ENCODE results near the gene SLX4IP.

The SLX4IP gene

GRCh38 chr20:10651227-10651990, 216.3 kb downstream of the SLX4IP start:
- DNase-seq (ENCODE audit: low spot score): no peak

GRCh38 chr20:10652185-10652584, 217.1 kb downstream of the SLX4IP start:
- no peak for DNase-seq (ENCODE audit: low spot score)

DNA sequence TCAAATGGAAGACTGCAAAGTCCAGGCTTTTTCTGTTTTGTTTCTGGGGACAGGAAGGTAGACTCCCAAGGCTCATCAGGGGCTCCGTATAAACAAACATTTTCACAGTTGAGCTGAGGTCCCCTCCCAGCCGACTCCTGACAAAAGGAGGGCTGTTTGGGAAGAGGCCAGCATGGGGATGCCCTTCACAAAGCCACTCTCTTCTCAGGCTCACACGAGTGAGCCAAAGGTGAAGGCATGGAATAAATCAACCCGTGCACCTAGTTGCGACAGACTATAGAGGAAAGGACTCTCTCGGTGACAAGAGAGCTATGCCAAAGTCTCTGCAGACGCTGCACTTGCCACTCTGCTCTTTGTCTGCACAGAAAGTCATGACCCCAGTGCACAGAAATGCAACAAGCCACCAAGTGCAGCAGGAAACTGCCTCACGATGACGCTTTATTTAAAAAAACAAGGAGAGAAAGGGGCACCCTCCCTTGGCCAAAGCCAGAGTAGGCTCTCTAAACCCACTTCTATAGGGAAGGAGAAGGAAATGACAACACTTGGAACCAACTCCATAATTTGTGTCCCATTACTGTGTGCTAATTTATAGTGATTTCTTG, 217.7 kb downstream of the SLX4IP start:
- no peak for DNase-seq (ENCODE audit: low spot score)

- no peak for DNase-seq (ENCODE audit: low spot score)
Measured at GRCh38 chr20:10653599-10654249, 218.6 kb downstream of the SLX4IP start.

- DNase-seq (ENCODE audit: low spot score): no peak
Measured at GRCh38 chr20:10654250-10654610, 219.1 kb downstream of the SLX4IP start.

DNA sequence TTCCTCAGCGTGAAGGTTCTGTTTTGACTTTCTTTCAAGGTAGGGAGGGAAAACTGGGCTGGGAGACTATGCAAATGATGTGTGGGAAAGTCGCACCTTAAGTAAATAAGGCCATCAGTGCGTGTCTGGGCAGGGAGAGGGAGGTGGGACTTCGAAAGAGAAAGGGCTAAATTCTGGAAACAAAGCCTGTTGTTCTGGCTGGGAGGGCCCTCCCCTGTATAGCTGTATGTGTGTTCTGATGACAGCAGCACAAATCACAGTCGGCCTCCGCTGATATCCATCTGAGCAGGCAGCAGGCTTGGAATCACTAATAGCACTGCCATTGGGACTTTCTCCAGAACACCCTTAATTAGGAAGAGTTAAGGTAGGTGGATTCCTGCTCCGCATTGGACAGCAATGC, 219.5 kb downstream of the SLX4IP start:
- no peak for DNase-seq (ENCODE audit: low spot score)

DNA sequence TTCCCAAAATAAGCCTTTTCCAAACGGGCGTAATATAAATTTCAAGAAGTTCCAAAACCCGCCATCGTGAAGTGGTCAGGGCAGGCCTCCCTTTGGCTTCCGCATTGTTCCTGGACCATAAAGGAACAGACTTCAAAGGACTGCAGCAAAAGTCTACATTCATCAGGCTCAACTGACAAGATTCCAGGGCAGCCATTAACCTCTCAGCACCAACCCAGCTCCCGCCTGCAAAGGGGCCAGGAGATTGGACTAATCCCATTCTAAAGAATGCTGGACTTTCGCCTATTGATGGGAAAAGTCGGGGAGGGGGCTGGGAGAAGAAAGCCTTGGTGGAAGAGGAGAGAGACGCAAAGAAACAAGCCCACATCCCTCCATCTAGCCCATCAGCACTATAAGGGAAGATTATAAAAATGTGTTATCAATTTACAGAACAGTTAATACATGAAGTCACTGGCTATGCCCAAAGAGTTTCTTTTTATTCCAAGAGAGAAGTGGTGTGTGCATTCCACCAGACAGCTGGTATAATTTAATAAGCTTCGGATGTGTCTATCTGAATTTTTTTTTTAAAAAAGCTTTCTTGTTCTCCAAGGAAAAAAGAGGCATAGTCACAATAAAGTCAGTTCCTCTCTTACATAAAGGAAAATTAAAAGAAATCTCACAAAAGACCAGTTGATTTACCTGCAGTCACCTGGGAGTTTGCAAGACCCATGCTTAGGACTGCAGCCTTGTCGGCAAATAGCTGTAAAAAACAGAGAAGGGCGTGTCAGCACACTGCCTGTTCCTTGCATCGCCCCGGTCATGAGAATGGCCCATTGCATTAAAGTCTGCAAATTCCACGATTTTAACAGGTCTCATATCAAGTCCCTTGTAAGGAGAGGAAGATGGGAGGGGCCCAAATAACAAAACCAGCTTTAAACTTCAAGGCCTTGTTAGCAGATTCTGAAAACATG, 220.9 kb downstream of the SLX4IP start:
- DNase-seq (ENCODE audit: low spot score): no peak

GRCh38 chr20:10657453-10657852, 222.3 kb downstream of the SLX4IP start:
- DNase-seq (ENCODE audit: low spot score): no peak

DNA sequence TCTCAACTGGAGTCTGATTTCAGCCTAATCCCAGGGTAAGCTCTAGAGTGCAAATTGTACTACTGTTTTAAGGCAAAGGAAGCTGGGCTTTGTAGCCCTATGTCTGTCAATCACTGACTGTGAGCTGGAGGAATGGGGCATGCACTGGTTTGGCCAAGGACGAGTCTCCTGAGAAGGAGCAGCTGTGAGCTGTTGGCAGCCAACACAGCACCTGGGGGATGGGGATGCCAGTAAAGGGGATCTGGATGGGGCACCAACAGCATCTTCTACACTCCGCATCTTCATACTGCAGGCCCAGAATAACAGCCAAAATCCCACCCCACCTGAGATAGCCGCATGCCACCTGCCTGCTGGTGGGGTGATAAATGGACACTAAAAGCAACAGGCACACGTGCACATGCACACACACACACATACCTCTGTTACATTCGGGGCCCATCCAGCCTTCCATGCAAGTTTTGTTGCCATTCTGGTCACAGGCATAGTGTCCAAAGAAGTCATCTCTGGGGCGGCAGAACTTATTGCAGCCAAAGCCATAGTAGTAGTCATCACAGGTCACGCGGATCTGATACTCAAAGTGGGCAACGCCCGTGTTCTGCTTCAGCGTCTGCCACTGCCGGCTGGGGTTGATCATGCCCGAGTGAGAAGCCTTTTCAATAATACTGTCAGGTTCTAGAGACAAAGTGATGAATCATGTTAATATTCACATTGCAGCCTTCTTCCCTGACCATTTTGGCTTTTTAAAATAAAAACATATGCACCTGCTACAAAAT, 223.1 kb downstream of the SLX4IP start:
- no peak for DNase-seq (ENCODE audit: low spot score)

DNA sequence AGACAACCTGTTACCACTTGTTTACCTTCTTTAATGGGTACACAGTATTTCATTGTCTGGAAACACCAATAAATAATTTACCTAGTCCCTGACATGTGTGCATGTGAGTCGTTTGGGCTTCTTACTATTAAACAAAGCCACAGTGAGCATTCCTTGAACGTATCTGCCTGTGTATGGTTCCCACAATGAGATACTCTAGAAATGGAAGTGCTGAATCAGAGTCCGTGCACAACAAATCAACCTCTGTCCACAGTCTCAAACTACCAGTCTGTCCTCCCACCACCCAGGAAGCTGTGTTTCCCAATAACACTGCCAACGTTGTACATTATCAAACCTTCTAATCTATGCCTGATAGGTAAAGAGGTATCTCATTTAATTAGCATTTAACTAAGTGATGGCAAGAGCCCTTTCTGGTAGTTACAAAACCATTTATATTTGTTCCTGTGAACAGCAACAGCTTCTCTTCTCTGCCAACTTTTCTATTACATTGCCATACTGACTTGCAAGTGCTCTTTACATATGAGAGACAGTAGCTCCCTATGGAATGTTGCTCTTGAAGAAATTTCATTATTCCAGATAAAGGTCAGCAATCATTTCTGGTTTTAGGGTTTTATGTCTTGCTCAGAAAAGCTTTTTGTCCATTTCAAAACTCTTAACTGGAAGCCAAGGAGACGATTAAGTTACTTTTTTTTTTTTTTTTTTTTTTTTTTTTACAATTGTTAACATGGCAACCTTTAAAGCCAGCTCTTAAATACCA, 223.9 kb downstream of the SLX4IP start:
- no peak for DNase-seq (ENCODE audit: low spot score)

DNA sequence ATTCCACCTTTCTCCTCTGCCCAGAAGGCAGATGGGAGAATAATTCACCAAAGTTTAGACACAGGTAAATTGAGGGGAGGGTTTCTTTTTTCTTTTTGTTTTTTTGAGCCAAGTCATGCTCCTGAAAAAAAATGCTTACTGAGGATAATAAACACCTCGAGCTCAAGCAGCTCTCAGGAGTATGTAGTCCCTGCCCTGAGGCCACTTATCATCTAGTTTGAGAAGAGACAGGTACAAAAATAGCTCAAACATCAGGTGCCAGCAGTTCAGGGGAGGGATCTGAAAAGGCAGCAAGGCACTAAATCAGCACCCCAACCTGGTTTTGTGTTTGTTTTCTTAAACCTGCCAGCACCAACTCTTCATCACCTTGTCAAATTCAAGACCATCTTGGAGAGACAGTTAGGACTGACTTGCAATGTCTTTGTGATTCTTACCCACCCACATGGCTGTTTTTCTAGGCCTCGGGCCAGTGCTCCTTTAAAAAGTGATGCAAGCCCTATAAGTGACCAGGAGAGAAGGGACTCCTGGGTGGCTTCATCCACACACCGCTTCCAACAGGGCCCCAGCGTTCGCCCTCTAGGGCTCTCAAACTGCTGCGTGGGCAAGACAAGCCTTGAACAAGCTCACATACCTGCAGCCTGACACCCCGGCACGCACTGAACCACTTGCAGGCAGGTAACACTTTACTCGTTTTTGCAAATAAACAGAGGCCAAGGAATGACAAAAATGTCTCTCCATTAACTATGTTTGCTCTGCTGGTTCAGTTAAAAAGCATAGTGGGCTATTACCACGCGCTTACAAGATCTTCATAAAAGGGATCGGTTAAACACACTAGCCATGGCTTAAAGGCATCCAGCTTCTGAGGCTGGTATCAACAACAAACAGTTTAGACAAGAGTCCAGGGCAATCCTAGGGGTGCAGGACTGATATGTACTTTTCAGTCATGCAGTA, 224.8 kb downstream of the SLX4IP start:
- DNase-seq (ENCODE audit: low spot score): no peak

DNA sequence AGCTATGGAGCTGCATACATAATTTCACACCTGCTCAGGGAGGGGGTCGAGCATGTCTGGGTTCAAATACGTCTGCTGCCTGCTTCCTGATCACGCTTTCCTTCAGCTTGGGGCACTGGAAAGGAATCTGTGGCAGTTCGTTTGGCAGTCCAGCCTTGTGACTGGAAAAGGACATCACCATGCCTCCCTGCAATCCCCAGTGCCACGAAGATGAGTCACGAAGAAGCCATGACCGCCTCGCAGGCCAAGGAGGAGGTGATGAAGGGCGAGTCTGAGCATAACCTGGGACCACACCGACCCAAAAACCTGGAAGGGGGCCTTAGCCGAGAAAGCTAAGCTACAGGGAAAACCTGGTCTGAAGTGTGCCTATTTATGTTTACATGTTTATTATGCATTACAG, 225.6 kb downstream of the SLX4IP start:
- DNase-seq (ENCODE audit: low spot score): no peak

DNA sequence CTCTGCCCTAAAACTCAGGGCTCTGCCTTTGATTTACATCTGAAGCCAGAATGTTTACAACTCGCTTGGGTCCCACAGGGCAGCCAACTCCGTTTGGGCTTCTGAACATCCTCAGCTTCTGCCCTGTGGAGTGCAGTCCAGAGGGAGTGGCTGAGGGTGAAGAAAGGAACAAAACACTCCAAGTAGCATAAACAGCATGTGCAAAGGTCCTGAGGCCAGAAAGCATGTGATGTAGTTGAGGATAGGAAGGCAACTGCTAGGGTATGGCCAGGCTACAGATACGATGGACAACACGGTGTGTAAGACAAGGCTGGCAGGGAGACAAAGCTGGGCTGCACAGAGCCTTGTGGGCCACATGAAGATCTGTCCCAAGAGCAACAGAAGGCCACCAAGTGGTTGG, 226.2 kb downstream of the SLX4IP start:
- DNase-seq (ENCODE audit: low spot score): no peak

DNA sequence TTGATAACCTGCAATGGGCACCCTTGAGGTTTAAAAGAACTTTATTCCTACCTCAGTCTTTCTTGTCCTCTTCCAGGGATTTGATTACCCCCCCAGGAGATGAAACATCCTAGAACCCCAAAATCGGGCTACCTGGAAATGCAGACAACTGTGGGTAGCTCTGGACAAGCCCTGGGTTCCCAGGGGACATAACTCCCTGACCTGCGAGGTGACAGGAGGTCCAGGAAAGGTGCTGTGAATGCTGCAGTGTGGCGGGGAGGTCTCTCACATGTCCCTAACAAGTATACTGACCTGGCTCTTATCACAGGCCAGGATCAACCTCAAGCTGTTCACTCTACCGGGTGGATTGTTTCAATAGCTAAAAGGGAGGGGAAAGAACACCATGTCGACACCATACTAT, 227.0 kb downstream of the SLX4IP start:
- DNase-seq (ENCODE audit: low spot score): no peak

DNA sequence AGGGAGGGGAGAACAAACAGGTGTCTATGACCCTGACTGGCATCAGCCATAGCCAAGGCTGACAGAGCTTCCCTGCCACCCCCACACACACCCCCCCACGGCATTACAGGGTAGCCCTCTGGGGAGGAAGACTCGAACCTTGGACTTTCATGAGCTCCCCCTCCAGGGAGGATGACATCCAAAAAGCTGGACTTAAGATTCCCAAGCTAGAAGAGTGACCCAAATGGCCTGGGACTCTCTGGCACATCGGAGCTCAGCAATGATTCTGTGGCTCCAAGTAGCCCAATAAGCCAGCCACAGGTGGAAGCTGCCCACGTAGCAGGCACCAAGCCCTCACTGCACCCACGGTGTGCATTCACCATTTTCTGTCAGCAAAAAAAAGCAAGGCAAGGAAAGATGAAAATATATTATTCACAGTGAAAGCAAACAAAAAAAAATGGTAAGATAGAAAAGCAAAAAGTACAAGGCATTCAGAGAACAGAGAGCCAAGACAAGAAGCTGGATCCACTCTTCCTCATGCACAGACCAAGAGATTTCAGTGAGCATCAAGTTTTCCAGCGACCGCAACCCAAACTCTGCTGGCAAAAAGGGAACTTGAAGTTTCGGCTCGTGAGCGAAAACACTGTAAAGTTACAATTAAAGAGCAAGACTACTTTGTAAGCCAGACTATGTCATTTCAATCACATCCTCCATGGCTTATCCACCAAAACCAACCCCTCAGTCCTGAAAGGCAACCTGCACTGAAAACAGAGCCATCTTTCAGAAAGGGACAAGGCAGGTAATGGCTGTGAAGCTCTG, 227.8 kb downstream of the SLX4IP start:
- no peak for DNase-seq (ENCODE audit: low spot score)

- DNase-seq (ENCODE audit: low spot score): no peak
Measured at GRCh38 chr20:10663756-10664155, 228.7 kb downstream of the SLX4IP start.

GRCh38 chr20:10665027-10665561, 230.0 kb downstream of the SLX4IP start:
- no peak for DNase-seq (ENCODE audit: low spot score)

GRCh38 chr20:10665791-10666190, 230.7 kb downstream of the SLX4IP start:
- DNase-seq (ENCODE audit: low spot score): no peak
